Inferior parietal cortex (tissue), 1 donor: ENCODE data around the gene WIZ.
A peak's percentile ranks its signal among the peaks of the same experiment; 100 is the strongest.
"Not testable (repeated sequence)": the region's sequence is repeated elsewhere in the genome, so short reads cannot be mapped to it uniquely, and the experiment has no call there.

Experiments used
- DNase-seq: peaks from one replicate; pipeline ENCODE4 v3.0.0-alpha.2; 2016; ENCODE audit errors: extremely low spot score

WIZ gene

GRCh38 chr19:15449620-15450527 is at the start of gene WIZ:
Gene WIZ (minus strand): TSS chr19:15449956. CDS start chr19:15448307, 1,649 bp downstream.
- peak; percentile 54 for DNase-seq

GRCh38 chr19:15498910-15499309 is 49.2 kb upstream of the WIZ start:
- DNase-seq = no peak

- DNase-seq = no peak
These were observed 48.6 kb upstream of the WIZ start for GRCh38 chr19:15498156-15498858.

- DNase-seq = no peak
These were observed 45.4 kb upstream of the WIZ start for GRCh38 chr19:15495151-15495550.

- DNase-seq = no peak
These were observed 38.9 kb upstream of the WIZ start for GRCh38 chr19:15488489-15489226.

- no peak for DNase-seq
These were observed 37.3 kb upstream of the WIZ start for GRCh38 chr19:15487038-15487437.

- DNase-seq = not testable (repeated sequence)
These were observed 36.0 kb upstream of the WIZ start for GRCh38 chr19:15485768-15486167.

- not testable (repeated sequence) for DNase-seq
These were observed 31.2 kb upstream of the WIZ start for GRCh38 chr19:15480996-15481395.

GRCh38 chr19:15479391-15480345 is 29.9 kb upstream of the WIZ start, which contains the start of gene PGLYRP2:
Gene PGLYRP2 (minus strand): TSS chr19:15479501. CDS start chr19:15479371, 130 bp downstream.
- DNase-seq = peak; percentile 40

GRCh38 chr19:15476325-15476724 is 26.6 kb upstream of the WIZ start:
- DNase-seq = no peak

GRCh38 chr19:15475611-15476010 is 25.9 kb upstream of the WIZ start:
- DNase-seq = no peak

- no peak for DNase-seq
These were observed 25.4 kb upstream of the WIZ start for GRCh38 chr19:15475169-15475568.

GRCh38 chr19:15473821-15474220 is 24.1 kb upstream of the WIZ start:
- DNase-seq = not testable (repeated sequence)

GRCh38 chr19:15471639-15472101 is 21.9 kb upstream of the WIZ start:
- no peak for DNase-seq

- no peak for DNase-seq
These were observed 19.9 kb upstream of the WIZ start for GRCh38 chr19:15469513-15470297.

- DNase-seq = no peak
These were observed 19.1 kb upstream of the WIZ start for GRCh38 chr19:15468675-15469512.

GRCh38 chr19:15467734-15468214 is 18.0 kb upstream of the WIZ start:
- DNase-seq = no peak

- no peak for DNase-seq
These were observed 17.3 kb upstream of the WIZ start for GRCh38 chr19:15466851-15467733.
